Adipose tissue (tissue), 3 donors: ENCODE measurements around the gene ZMYM4. TPM values are rescaled to one million over a fixed set of nuclear protein-coding genes. Genes with fewer than 3 reads are reported as not detected.

Experiments
- H3K27ac ChIP-seq: one replicate; pipeline ENCODE4 v1.5.1; 2013; ENCODE audit warnings: low read depth, low read length
- WGBS, 3 donors: extraction: QIAGEN DNeasy Blood & Tissue Kit; methylation state at CpG; one replicate each; pipeline ENCODE4 v1.1.7; 2013; 5-methylcytosine and 5-hydroxymethylcytosine counted together
- polyA plus RNA-seq, 3 donors: library from polyadenylated mRNA; stranded (reverse); fragments of 200-250 nt; gene quantifications; one replicate each; pipeline ENCODE4 v1.2.3, GENCODE V29; 2013
- donor health status: healthy with polysubstance abuse.
- donor health status: Bipolar disorder and iron deficiency.
- donor health status: healthy.

ZMYM4 gene
- polyA plus RNA-seq, 3 donors: 5.9 to 10.6 (median 10.2) TPM

- WGBS, 3 donors: 97 to 100% (median 98%) methylated on average over 1 of the region's 1 CpG
- H3K27ac ChIP-seq: no peak overlapping the region
Observed at GRCh38 chr1:35466120-35466519, 197.6 kb downstream of the ZMYM4 start.

- WGBS, 3 donors: 92 to 98% (median 92%) methylated on average over 4 of the region's 4 CpGs
- no peak overlapping the region for H3K27ac ChIP-seq
Observed at GRCh38 chr1:35470977-35471613, 202.6 kb downstream of the ZMYM4 start.

Other genes with a start within 250 kb of the ZMYM4 start
- 1 to 10 TPM; 3.9 to 7.6 (median 5.0) TPM for gene ZMYM6, start 236.8 kb upstream of the ZMYM4 start, polyA plus RNA-seq
- 1 to 10 TPM; 1.5 to 3.6 (median 1.8) TPM for gene ZMYM1, start 189.3 kb upstream of the ZMYM4 start, polyA plus RNA-seq
- 100 to 1,000 TPM in 2 of 3 donors, 10 to 100 TPM in 1; 70.3 to 186 (median 169) TPM for gene SFPQ, start 75.6 kb upstream of the ZMYM4 start, polyA plus RNA-seq